CD4-positive, alpha-beta T cell treated with Interferon alpha-2 for 1 hour (primary cell): ENCODE results near the gene HMG20A.
"Not testable (repeated sequence)": the region's sequence is repeated elsewhere in the genome, so short reads cannot be mapped to it uniquely, and the experiment has no call there.

Experiments
- DNase-seq, 2 donors: peaks; one replicate each; pipeline ENCODE4 v3.0.0-alpha.2; 2020 to 2022

The HMG20A gene

GRCh38 chr15:77420610-77421369 lies at the start of gene HMG20A:
TSS of gene HMG20A (plus strand) at chr15:77420888. CDS start at chr15:77458408, 37,520 bp downstream.
- peak; percentile 58 to 72 for DNase-seq

GRCh38 chr15:77371850-77372563 lies 48.7 kb upstream of the HMG20A start:
- DNase-seq, result no peak

GRCh38 chr15:77373441-77373840 lies 47.2 kb upstream of the HMG20A start:
- no peak for DNase-seq

GRCh38 chr15:77375133-77375532 lies 45.6 kb upstream of the HMG20A start:
- DNase-seq, result no peak

GRCh38 chr15:77376770-77377169 lies 43.9 kb upstream of the HMG20A start:
- DNase-seq, result no peak

GRCh38 chr15:77380033-77380432 lies 40.7 kb upstream of the HMG20A start:
- no peak for DNase-seq

GRCh38 chr15:77384086-77384485 lies 36.6 kb upstream of the HMG20A start:
- no peak for DNase-seq

GRCh38 chr15:77384589-77385359 lies 35.9 kb upstream of the HMG20A start:
- no peak for DNase-seq

- DNase-seq, result no peak
These were observed 34.1 kb upstream of the HMG20A start for GRCh38 chr15:77386626-77387025.

- no peak for DNase-seq
These were observed 33.2 kb upstream of the HMG20A start for GRCh38 chr15:77387365-77388105.

GRCh38 chr15:77391372-77391951 lies 29.2 kb upstream of the HMG20A start:
- no peak for DNase-seq

- no peak for DNase-seq
These were observed 27.8 kb upstream of the HMG20A start for GRCh38 chr15:77392762-77393470.

- DNase-seq, result no peak
These were observed 27.2 kb upstream of the HMG20A start for GRCh38 chr15:77393471-77393840.

- DNase-seq, result no peak
These were observed 25.5 kb upstream of the HMG20A start for GRCh38 chr15:77395013-77395774.

GRCh38 chr15:77396692-77397091 lies 24.0 kb upstream of the HMG20A start:
- DNase-seq, result no peak

- DNase-seq, result no peak
These were observed 21.8 kb upstream of the HMG20A start for GRCh38 chr15:77398927-77399326.

- DNase-seq, result no peak
These were observed 20.4 kb upstream of the HMG20A start for GRCh38 chr15:77400258-77400657.

GRCh38 chr15:77402740-77403379 lies 17.8 kb upstream of the HMG20A start:
- no peak for DNase-seq

GRCh38 chr15:77406173-77406759 lies 14.4 kb upstream of the HMG20A start:
- not testable (repeated sequence) for DNase-seq

GRCh38 chr15:77406846-77407245 lies 13.8 kb upstream of the HMG20A start:
- no peak for DNase-seq
